Uterus (tissue), 2 donors: Measurements from ENCODE around the gene EDN2.

Experiments used
- CTCF ChIP-seq, 4 experiments: fragments of 200-600 bp in 2 of 4; fragments of 450-650 bp in 2 of 4; sonication (generic) in 2 of 4; IDR thresholded peaks; one replicate each; pipeline ENCODE4 v1.5.1; 2016 to 2019; ENCODE audit warnings: antibody characterized with exemption in 4 of 4, mild to moderate bottlenecking in 2 of 4, moderate library complexity in 1 of 4
- POLR2A ChIP-seq, 2 donors: fragments of 450-650 bp; IDR thresholded peaks; one replicate each; pipeline ENCODE4 v1.6.1; 2016; ENCODE audit warnings: antibody characterized with exemption in 2 of 2, mild to moderate bottlenecking in 1 of 2, moderate library complexity in 1 of 2

GRCh38 chr1:41493626-41494350, 9.3 kb upstream of the EDN2 start:
- TF ChIP-seq POLR2A (IDR thresholded peaks at IDR 0.05) = no peak
- no peak for TF ChIP-seq CTCF (IDR thresholded peaks at IDR 0.05)
